Muscle of leg (tissue), 11 donors: ENCODE data around the gene DGKA. TPM values are rescaled to one million over a fixed set of nuclear protein-coding genes. Genes with fewer than 3 reads are reported as not detected.
A peak's percentile ranks its signal among the peaks of the same experiment; 100 is the strongest.

ENCODE experiments used
- DNase-seq: peaks from one replicate; pipeline ENCODE4 v3.0.0; 2013
- H3K27ac ChIP-seq: one replicate; pipeline ENCODE4 v1.5.1; 2013; ENCODE audit warnings: mild to moderate bottlenecking, low read length, control low read depth
- H3K27me3 ChIP-seq: one replicate; pipeline ENCODE4 v1.6.1; 2013; ENCODE audit warnings: low read length; ENCODE audit not compliant: control insufficient read depth, insufficient read depth
- H3K36me3 ChIP-seq: one replicate; pipeline ENCODE4 v1.6.1; 2013; ENCODE audit warnings: low read length; ENCODE audit not compliant: control insufficient read depth, insufficient read depth
- H3K4me1 ChIP-seq: one replicate; pipeline ENCODE4 v1.6.1; 2013; ENCODE audit warnings: low read length; ENCODE audit not compliant: control insufficient read depth, insufficient read depth
- H3K4me3 ChIP-seq: one replicate; pipeline ENCODE4 v1.5.1; 2013; ENCODE audit warnings: low read length, control low read depth
- H3K9me3 ChIP-seq: replicated peaks from 2 replicates; pipeline ENCODE4 v1.6.1; 2013; ENCODE audit warnings: low read depth, low read length; ENCODE audit not compliant: control insufficient read depth
- WGBS: methylation state at CpG from one replicate; pipeline ENCODE4 v1.1.5; 2013; ENCODE audit warnings: missing lambda C conversion rate; ENCODE audit not compliant: insufficient coverage; 5-methylcytosine and 5-hydroxymethylcytosine counted together
- polyA plus RNA-seq, 8 donors: library from polyadenylated mRNA; unstranded; fragments of 120-200 nt; gene quantifications; one replicate each; pipeline versions ENCODE4 v1.2.1 to v1.2.3, GENCODE V29; 2013; ENCODE audit warnings: inconsistent platforms in 1 of 8, low replicate concordance in 1 of 8; ENCODE audit not compliant: insufficient read length in 8 of 8, insufficient read depth in 1 of 8
- total RNA-seq: library from RNA; stranded (reverse); fragments of 120-200 nt; gene quantifications from one replicate; pipeline ENCODE4 v1.2.4, GENCODE V29; 2013

DGKA gene
- total and polyA plus RNA-seq, 9 donors: 10.8 to 29.6 (median 14.8) TPM

GRCh38 chr12:55940065-55940732 lies 9.2 kb downstream of the DGKA start:
- no peaks in the 10 kb centered on the region for H3K9me3 ChIP-seq
- peak; percentile 91 for DNase-seq
- peaks cover 18% of the 10 kb centered on the region for H3K36me3 ChIP-seq
- H3K4me1 ChIP-seq: peaks cover 9% of the 10 kb centered on the region
- H3K27ac ChIP-seq: no peak overlapping the region
- no peak overlapping the region for H3K4me3 ChIP-seq
- peaks cover 7% of the 10 kb centered on the region for H3K27me3 ChIP-seq
- 14% methylated on average over 12 of the region's 18 CpGs for WGBS

- no peak for DNase-seq
- Histone ChIP-seq H3K4me3 (no peak overlapping the region), H3K27ac (no peak overlapping the region), H3K36me3 (peaks cover 18% of the 10 kb centered on the region), H3K27me3 (no peaks in the 10 kb centered on the region), H3K4me1 (peaks cover 7% of the 10 kb centered on the region), H3K9me3 (no peaks in the 10 kb centered on the region)
- WGBS: 82% methylated on average over 1 of the region's 4 CpGs
Measured at GRCh38 chr12:55942055-55942454, 11.1 kb downstream of the DGKA start.

GRCh38 chr12:55942577-55943136 lies 11.7 kb downstream of the DGKA start:
- H3K36me3 ChIP-seq: peaks cover 18% of the 10 kb centered on the region
- no peak overlapping the region for H3K4me3 ChIP-seq
- no peaks in the 10 kb centered on the region for H3K9me3 ChIP-seq
- peaks cover 7% of the 10 kb centered on the region for H3K4me1 ChIP-seq
- no peaks in the 10 kb centered on the region for H3K27me3 ChIP-seq
- H3K27ac ChIP-seq: no peak overlapping the region
- no peak for DNase-seq
- 90% methylated on average over 1 of the region's 1 CpG for WGBS

GRCh38 chr12:55946553-55946952 lies 15.6 kb downstream of the DGKA start:
- 64% methylated on average over 3 of the region's 6 CpGs for WGBS
- Histone ChIP-seq H3K27me3 (no peaks in the 10 kb centered on the region), H3K36me3 (peaks cover 10% of the 10 kb centered on the region)

GRCh38 chr12:55955344-55955743 lies 24.4 kb downstream of the DGKA start:
- no peak overlapping the region for H3K4me3 ChIP-seq
- DNase-seq: no peak
- H3K4me1 ChIP-seq: no peaks in the 10 kb centered on the region
- 90% methylated on average over 3 of the region's 4 CpGs for WGBS
- no peak overlapping the region for H3K27ac ChIP-seq
- H3K36me3 ChIP-seq: peaks cover 16% of the 10 kb centered on the region
- no peaks in the 10 kb centered on the region for H3K9me3 ChIP-seq
- peaks cover 3% of the 10 kb centered on the region for H3K27me3 ChIP-seq

More at GRCh38 chr12:55946553-55946952, 15.6 kb downstream of the DGKA start:
- no peaks in the 10 kb centered on the region for H3K4me1 ChIP-seq
- no peak overlapping the region for H3K27ac ChIP-seq
- H3K4me3 ChIP-seq: no peak overlapping the region
- H3K9me3 ChIP-seq: no peaks in the 10 kb centered on the region
- DNase-seq: no peak

- H3K9me3 ChIP-seq: no peaks in the 10 kb centered on the region
- DNase-seq: no peak
- H3K27me3 ChIP-seq: peaks cover 3% of the 10 kb centered on the region
- peaks cover 16% of the 10 kb centered on the region for H3K36me3 ChIP-seq
- H3K27ac ChIP-seq: no peak overlapping the region
- WGBS: 94% methylated on average over 2 of the region's 6 CpGs
- H3K4me1 ChIP-seq: no peaks in the 10 kb centered on the region
- H3K4me3 ChIP-seq: no peak overlapping the region
Measured at GRCh38 chr12:55955800-55956508, 25.0 kb downstream of the DGKA start.

GRCh38 chr12:55957106-55957859 lies 26.3 kb downstream of the DGKA start:
- 81% methylated on average over 5 of the region's 5 CpGs for WGBS
- H3K36me3 ChIP-seq: peaks cover 10% of the 10 kb centered on the region
- DNase-seq: no peak
- H3K27ac ChIP-seq: no peak overlapping the region
- H3K27me3 ChIP-seq: peaks cover 3% of the 10 kb centered on the region
- H3K4me1 ChIP-seq: no peaks in the 10 kb centered on the region
- no peak overlapping the region for H3K4me3 ChIP-seq
- no peaks in the 10 kb centered on the region for H3K9me3 ChIP-seq

GRCh38 chr12:55963760-55964159 lies 32.8 kb downstream of the DGKA start:
- Histone ChIP-seq H3K36me3 (peaks cover 3% of the 10 kb centered on the region), H3K27ac (no peak overlapping the region), H3K9me3 (no peaks in the 10 kb centered on the region), H3K27me3 (no peaks in the 10 kb centered on the region), H3K4me3 (no peak overlapping the region), H3K4me1 (peaks cover 18% of the 10 kb centered on the region)
- DNase-seq: no peak
- 100% methylated on average over 1 of the region's 2 CpGs for WGBS

- 30% methylated on average over 5 of the region's 5 CpGs for WGBS
- DNase-seq: no peak
- H3K9me3 ChIP-seq: no peaks in the 10 kb centered on the region
Measured at GRCh38 chr12:55965240-55965639, 34.3 kb downstream of the DGKA start.

GRCh38 chr12:55965941-55966407 lies 35.0 kb downstream of the DGKA start, which contains the start of gene PMEL:
Gene PMEL (minus strand): TSS chr12:55966042. CDS start chr12:55966011, 31 bp downstream.
- no peaks in the 10 kb centered on the region for H3K9me3 ChIP-seq
- H3K27me3 ChIP-seq: no peaks in the 10 kb centered on the region
- peak within 1 kb of the TSS; percentile 92 for H3K27ac ChIP-seq
- peaks cover 12% of the 10 kb centered on the region for H3K36me3 ChIP-seq
- H3K4me1 ChIP-seq: peaks cover 18% of the 10 kb centered on the region
- DNase-seq: peak; percentile 43
- H3K4me3 ChIP-seq: peak within 1 kb of the TSS; percentile 98
- 0% methylated on average over 1 of the region's 4 CpGs for WGBS

More at GRCh38 chr12:55965240-55965639, 34.3 kb downstream of the DGKA start:
- Histone ChIP-seq H3K27me3 (no peaks in the 10 kb centered on the region), H3K36me3 (peaks cover 7% of the 10 kb centered on the region), H3K4me1 (peaks cover 18% of the 10 kb centered on the region), H3K27ac (no peak overlapping the region), H3K4me3 (no peak overlapping the region)
